Naive thymus-derived CD8-positive, alpha-beta T cell (primary cell): ENCODE data around the gene TMPRSS13. TPM values are rescaled to one million over a fixed set of nuclear protein-coding genes. Genes with fewer than 3 reads are reported as not detected.

Experiments used
- ATAC-seq, 2 donors: fragments of 150-1000 bp; cut with Tn5 transposase in 1 of 2; sonication (Bioruptor Pico), chemical (Tn5 transposase) in 1 of 2; 1 replicate in 1 of 2; 2 replicates in 1 of 2; pipeline ENCODE4 v1.10.0; 2021; ENCODE audit warnings: mild to moderate bottlenecking in 2 of 2, moderate library complexity in 2 of 2
- POLR2A ChIA-PET: fragments of 350-600 bp; sonication (Branson Sonifier 250); formaldehyde crosslinking; loops from one replicate; lab custom pipeline; 2021; ENCODE audit warnings: antibody characterized with exemption; lab: Charles Lee
- DNase-seq, 10 donors: peaks; one replicate each; pipeline versions ENCODE4 v3.0.0 to v3.0.0-alpha.2; 2020 to 2022
- H3K27ac Mint-ChIP-seq, 10 donors: one replicate each; pipeline ENCODE4 v1.8.0; 2020 to 2022; ENCODE audit warnings: mild to moderate bottlenecking in 10 of 10, mixed read lengths in 10 of 10, moderate library complexity in 4 of 10, inconsistent platforms in 1 of 10
- H3K27me3 Mint-ChIP-seq, 5 donors: one replicate each; pipeline ENCODE4 v1.8.0; 2021 to 2022; ENCODE audit warnings: mixed read lengths in 5 of 5
- H3K36me3 Mint-ChIP-seq, 3 donors: one replicate each; pipeline ENCODE4 v1.8.0; 2020 to 2022; ENCODE audit warnings: mixed read lengths in 3 of 3, mild to moderate bottlenecking in 2 of 3, inconsistent platforms in 1 of 3
- H3K4me1 Mint-ChIP-seq, 4 donors: one replicate each; pipeline ENCODE4 v1.8.0; 2021 to 2022; ENCODE audit warnings: mixed read lengths in 4 of 4
- H3K4me3 Mint-ChIP-seq, 10 donors: one replicate each; pipeline ENCODE4 v1.8.0; 2020 to 2022; ENCODE audit warnings: mild to moderate bottlenecking in 10 of 10, mixed read lengths in 10 of 10, moderate library complexity in 6 of 10, inconsistent platforms in 1 of 10
- H3K9me3 Mint-ChIP-seq, 9 donors: one replicate each; pipeline ENCODE4 v1.8.0; 2020 to 2022; ENCODE audit warnings: mixed read lengths in 9 of 9, mild to moderate bottlenecking in 3 of 9, inconsistent platforms in 1 of 9, moderate library complexity in 1 of 9
- polyA plus RNA-seq, 3 donors: library from polyadenylated mRNA; unstranded; fragments of 300-500 nt; fragmentation: Illumina TruSeq; gene quantifications; one replicate each; pipeline ENCODE4 v1.2.3, GENCODE V29; 2021
- total RNA-seq, 8 experiments: library from RNA in 2 of 8; stranded (reverse) in 2 of 8; gene quantifications; one replicate each; pipeline ENCODE4 v1.2.3 and lab custom pipeline; 2021 to 2026

Gene TMPRSS13
- total and polyA plus RNA-seq, 5 experiments from 2014 or later, result 0.05 to 9.2 (median 1.5) TPM

GRCh38 chr11:117878314-117878938, 50.8 kb downstream of the TMPRSS13 start:
- Mint-ChIP-seq H3K27ac (no peak overlapping the region), H3K36me3 (peaks cover 0 to 2% (median 0%) of the 10 kb centered on the region in 3 donors), H3K4me3 (peak overlapping the region in 4 of 10 donors; percentile 9 to 69 (median 34)), H3K27me3 (peaks cover 39 to 77% (median 53%) of the 10 kb centered on the region in 5 donors), H3K4me1 (peaks cover 19 to 35% (median 29%) of the 10 kb centered on the region in 4 donors), H3K9me3 (peaks cover 0 to 1% (median 0%) of the 10 kb centered on the region in 9 donors)
- DNase-seq, result no peak
- no peak for ATAC-seq
- POLR2A ChIA-PET, result no interaction called here

GRCh38 chr11:117877120-117877784, 52.0 kb downstream of the TMPRSS13 start:
- peak in 1 of 10 donors; percentile 13 for DNase-seq
- peaks cover 0 to 2% (median 0%) of the 10 kb centered on the region in 3 donors for H3K36me3 Mint-ChIP-seq
- POLR2A ChIA-PET, result no interaction called here
- H3K9me3 Mint-ChIP-seq, result peaks cover 0 to 1% (median 0%) of the 10 kb centered on the region in 9 donors
- ATAC-seq, result no peak
- H3K27me3 Mint-ChIP-seq, result peaks cover 41 to 85% (median 60%) of the 10 kb centered on the region in 5 donors
- H3K27ac Mint-ChIP-seq, result peak overlapping the region in 2 of 10 donors; percentile 18 to 35
- H3K4me1 Mint-ChIP-seq, result peaks cover 21 to 42% (median 34%) of the 10 kb centered on the region in 4 donors
- peak overlapping the region; percentile 65 to 83 (median 76) for H3K4me3 Mint-ChIP-seq

- Mint-ChIP-seq H3K9me3 (peaks cover 0 to 1% (median 0%) of the 10 kb centered on the region in 9 donors), H3K27me3 (peaks cover 41 to 83% (median 67%) of the 10 kb centered on the region in 5 donors), H3K4me1 (peaks cover 21 to 42% (median 34%) of the 10 kb centered on the region in 4 donors), H3K4me3 (peak within 1 kb of the TSS; percentile 77 to 97 (median 88)), H3K27ac (peak within 1 kb of the TSS in 8 of 10 donors; percentile 18 to 88 (median 76)), H3K36me3 (peaks cover 0 to 2% (median 0%) of the 10 kb centered on the region in 3 donors)
- ATAC-seq, result peak; percentile 34 to 56
- POLR2A ChIA-PET, result no interaction called here
- DNase-seq, result peak in 4 of 10 donors; percentile 11 to 24 (median 15)
These were observed 52.7 kb downstream of the TMPRSS13 start, which contains the start of gene FXYD6 for GRCh38 chr11:117876341-117877119. TSS of gene FXYD6 (minus strand) at chr11:117876658. CDS start at chr11:117842776, 33,882 bp downstream.

- peak overlapping the region in 7 of 10 donors; percentile 55 to 88 (median 79) for H3K27ac Mint-ChIP-seq
These were observed 53.2 kb downstream of the TMPRSS13 start for GRCh38 chr11:117876059-117876340.

GRCh38 chr11:117875382-117876058, 53.7 kb downstream of the TMPRSS13 start:
- Mint-ChIP-seq H3K4me1 (peaks cover 21 to 42% (median 34%) of the 10 kb centered on the region in 4 donors), H3K36me3 (peaks cover 0 to 2% (median 0%) of the 10 kb centered on the region in 3 donors), H3K27me3 (peaks cover 41 to 73% (median 67%) of the 10 kb centered on the region in 5 donors), H3K9me3 (peaks cover 0 to 1% (median 0%) of the 10 kb centered on the region in 9 donors), H3K4me3 (peak overlapping the region; percentile 72 to 97 (median 88)), H3K27ac (peak overlapping the region in 5 of 10 donors; percentile 2 to 88 (median 55))
- ATAC-seq (peak; percentile 72 to 76), DNase-seq (peak in 7 of 10 donors; percentile 4 to 42 (median 31))
- POLR2A ChIA-PET, result interaction anchor here (0.6 to 1.0 kb wide), 2 partner anchors 71 to 351 kb away, joined by 3 read pairs; no protein-coding TSS in a partner anchor

More at GRCh38 chr11:117876059-117876340, 53.2 kb downstream of the TMPRSS13 start:
- Mint-ChIP-seq H3K4me1 (peaks cover 21 to 42% (median 34%) of the 10 kb centered on the region in 4 donors), H3K4me3 (peak overlapping the region; percentile 72 to 97 (median 88)), H3K27me3 (peaks cover 41 to 78% (median 67%) of the 10 kb centered on the region in 5 donors), H3K9me3 (peaks cover 0 to 1% (median 0%) of the 10 kb centered on the region in 9 donors), H3K36me3 (peaks cover 0 to 2% (median 0%) of the 10 kb centered on the region in 3 donors)
- DNase-seq (peak in 1 of 10 donors; percentile 12), ATAC-seq (peak; percentile 17 to 40)
- POLR2A ChIA-PET, result interaction anchor here (1.0 kb wide), 1 partner anchor 71 kb away, joined by 3 read pairs; no protein-coding TSS in a partner anchor

- Mint-ChIP-seq H3K9me3 (peaks cover 0 to 1% (median 0%) of the 10 kb centered on the region in 9 donors), H3K4me1 (peaks cover 21 to 42% (median 34%) of the 10 kb centered on the region in 4 donors), H3K4me3 (peak overlapping the region; percentile 42 to 97 (median 86)), H3K27me3 (peaks cover 41 to 67% (median 62%) of the 10 kb centered on the region in 5 donors), H3K36me3 (peaks cover 0 to 2% (median 0%) of the 10 kb centered on the region in 3 donors), H3K27ac (peak overlapping the region in 2 of 10 donors; percentile 2 to 55)
- DNase-seq (peak in 1 of 10 donors; percentile 7), ATAC-seq (peak in 1 of 2 donors; percentile 6)
- POLR2A ChIA-PET, result interaction anchor here (0.6 to 1.0 kb wide), 2 partner anchors 72 to 352 kb away, joined by 3 read pairs; no protein-coding TSS in a partner anchor
These were observed 54.3 kb downstream of the TMPRSS13 start for GRCh38 chr11:117874910-117875381.

- Mint-ChIP-seq H3K9me3 (peaks cover 0 to 1% (median 0%) of the 10 kb centered on the region in 9 donors), H3K27ac (peak overlapping the region in 1 of 10 donors; percentile 72), H3K36me3 (peaks cover 0 to 2% (median 0%) of the 10 kb centered on the region in 3 donors), H3K27me3 (peaks cover 41 to 67% (median 59%) of the 10 kb centered on the region in 5 donors), H3K4me1 (peaks cover 21 to 42% (median 34%) of the 10 kb centered on the region in 4 donors), H3K4me3 (peak overlapping the region in 6 of 10 donors; percentile 24 to 83 (median 46))
- DNase-seq (peak in 1 of 10 donors; percentile 13), ATAC-seq (no peak)
- POLR2A ChIA-PET, result no interaction called here
These were observed 54.8 kb downstream of the TMPRSS13 start for GRCh38 chr11:117874253-117874909.

GRCh38 chr11:117873828-117874125, 55.4 kb downstream of the TMPRSS13 start:
- DNase-seq, result peak in 1 of 10 donors; percentile 3
- H3K36me3 Mint-ChIP-seq, result peaks cover 0 to 2% (median 0%) of the 10 kb centered on the region in 3 donors
- no peak overlapping the region for H3K27ac Mint-ChIP-seq
- H3K4me3 Mint-ChIP-seq, result peak overlapping the region in 2 of 10 donors; percentile 28 to 34
- H3K4me1 Mint-ChIP-seq, result peaks cover 21 to 42% (median 34%) of the 10 kb centered on the region in 4 donors
- H3K9me3 Mint-ChIP-seq, result peaks cover 0 to 1% (median 0%) of the 10 kb centered on the region in 9 donors
- ATAC-seq, result no peak
- peaks cover 37 to 64% (median 56%) of the 10 kb centered on the region in 5 donors for H3K27me3 Mint-ChIP-seq
- POLR2A ChIA-PET, result no interaction called here

GRCh38 chr11:117872975-117873827, 56.0 kb downstream of the TMPRSS13 start:
- H3K27me3 Mint-ChIP-seq, result peaks cover 34 to 59% (median 50%) of the 10 kb centered on the region in 5 donors
- no peak for ATAC-seq
- H3K9me3 Mint-ChIP-seq, result peaks cover 0 to 1% (median 0%) of the 10 kb centered on the region in 9 donors
- H3K36me3 Mint-ChIP-seq, result peaks cover 0 to 2% (median 0%) of the 10 kb centered on the region in 3 donors
- H3K4me1 Mint-ChIP-seq, result peaks cover 21 to 42% (median 34%) of the 10 kb centered on the region in 4 donors
- H3K4me3 Mint-ChIP-seq, result peak overlapping the region in 1 of 10 donors; percentile 23
- peak in 1 of 10 donors; percentile 7 for DNase-seq
- POLR2A ChIA-PET, result no interaction called here
- H3K27ac Mint-ChIP-seq, result peak overlapping the region in 2 of 10 donors; percentile 4 to 24

- Mint-ChIP-seq H3K4me3 (no peak overlapping the region), H3K27ac (no peak overlapping the region), H3K4me1 (peaks cover 21 to 42% (median 34%) of the 10 kb centered on the region in 4 donors), H3K36me3 (peaks cover 0 to 2% (median 0%) of the 10 kb centered on the region in 3 donors), H3K27me3 (peaks cover 31 to 53% (median 45%) of the 10 kb centered on the region in 5 donors), H3K9me3 (peaks cover 0 to 1% (median 0%) of the 10 kb centered on the region in 9 donors)
- no peak for DNase-seq
- no peak for ATAC-seq
- POLR2A ChIA-PET, result no interaction called here
These were observed 56.7 kb downstream of the TMPRSS13 start for GRCh38 chr11:117872420-117872961.
